GM12864 (cell line): Measurements from ENCODE around the gene FADS6.
"Not testable (repeated sequence)": the region's sequence is repeated elsewhere in the genome, so short reads cannot be mapped to it uniquely, and the experiment has no call there.

Experiments
- DNase-seq: peaks from one replicate; pipeline ENCODE4 v3.0.0-alpha.2; 2011; ENCODE audit warnings: low read depth
- H3K4me3 ChIP-seq: 2 replicates; pipeline ENCODE4 v1.5.1; 2011; ENCODE audit warnings: mild to moderate bottlenecking, low read depth, low read length, control low read depth
- CTCF ChIP-seq: IDR thresholded peaks from 2 replicates; pipeline ENCODE4 v1.5.1; 2011; ENCODE audit warnings: low read depth, mild to moderate bottlenecking, moderate library complexity, low read length, control low read depth, inconsistent platforms; ENCODE audit errors: missing control alignments

FADS6 gene

GRCh38 chr17:74907012-74907411, 13.6 kb upstream of the FADS6 start:
- DNase-seq, result no peak
- no peak for TF ChIP-seq CTCF
- H3K4me3 ChIP-seq, result no peak overlapping the region

- not testable (repeated sequence) for DNase-seq, H3K4me3 ChIP-seq
Measured at GRCh38 chr17:74906214-74906793, 12.9 kb upstream of the FADS6 start.

- H3K4me3 ChIP-seq, result no peak overlapping the region
- TF ChIP-seq CTCF, result no peak
- DNase-seq, result no peak
Measured at GRCh38 chr17:74904687-74905409, 11.4 kb upstream of the FADS6 start.

GRCh38 chr17:74903671-74904070, 10.2 kb upstream of the FADS6 start:
- no peak overlapping the region for H3K4me3 ChIP-seq
- DNase-seq, result no peak
- no peak for TF ChIP-seq CTCF

- TF ChIP-seq CTCF, result no peak
- no peak overlapping the region for H3K4me3 ChIP-seq
- DNase-seq, result no peak
Measured at GRCh38 chr17:74903034-74903433, 9.6 kb upstream of the FADS6 start.

GRCh38 chr17:74901353-74902135, 8.1 kb upstream of the FADS6 start:
- no peak overlapping the region for H3K4me3 ChIP-seq
- no peak for DNase-seq
- TF ChIP-seq CTCF, result no peak

- no peak for DNase-seq
- H3K4me3 ChIP-seq, result no peak overlapping the region
- TF ChIP-seq CTCF, result no peak
Measured at GRCh38 chr17:74900208-74900607, 6.8 kb upstream of the FADS6 start.
